ENCODE data around the gene NR2C1.

- no peak for TF ChIP-seq CTCF (IDR thresholded peaks at IDR 0.05)
- TF ChIP-seq POLR2A (IDR thresholded peaks at IDR 0.05): no peak
These were observed 1.3 kb upstream of the NR2C1 start for GRCh38 chr12:95074766-95075165.
